Erythroblast (primary cell): ENCODE data around the gene SUPT3H.

Experiments used
- GATA1 ChIP-seq: IDR thresholded peaks from 2 replicates; pipeline ENCODE4 v1.6.1; 2011; ENCODE audit warnings: low read depth, mild to moderate bottlenecking, control low read depth, low read length, moderate library complexity
- POLR2A ChIP-seq: IDR thresholded peaks from 2 replicates; pipeline ENCODE4 v1.6.1; 2011; ENCODE audit warnings: mild to moderate bottlenecking, low read length

DNA sequence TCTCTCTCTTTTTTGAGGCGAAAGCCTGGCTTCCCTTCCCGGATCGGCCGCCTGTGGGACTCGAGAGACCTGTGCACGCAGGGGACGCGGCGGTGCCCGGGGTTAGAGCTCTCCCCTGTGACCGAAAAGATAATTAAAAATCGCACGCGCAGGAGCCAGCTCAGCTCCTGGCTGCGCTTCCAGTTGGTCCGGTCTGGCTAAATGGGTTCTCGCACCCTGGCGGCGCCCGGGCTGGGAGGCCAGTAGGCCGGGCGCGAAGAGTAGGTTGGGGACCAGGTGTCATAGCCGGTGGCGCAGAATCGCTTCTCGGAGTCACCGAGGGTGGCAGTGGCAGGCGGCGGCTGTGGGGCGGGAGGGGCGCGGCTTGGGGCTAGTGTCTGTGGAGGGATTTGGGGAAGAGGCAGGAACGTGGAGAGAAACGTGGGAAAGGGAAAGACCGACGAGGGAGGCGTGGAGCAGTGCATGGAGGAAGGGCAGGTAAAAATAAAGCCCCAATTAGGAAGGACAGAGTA, 41.9 kb upstream of the SUPT3H start:
- TF ChIP-seq GATA1 (no peak), POLR2A (no peak)
